GM12801 (cell line): Measurements from ENCODE around the gene B4GALNT1.

Experiments used
- TF ChIP-seq, protein P1 (sequence below): IDR thresholded peaks from one replicate; pipeline ENCODE4 v1.5.1; 2011; ENCODE audit warnings: control low read depth; ENCODE audit not compliant: insufficient read length; ENCODE audit errors: extremely low read depth

B4GALNT1 gene

GRCh38 chr12:57626921-57627445 is 6.0 kb downstream of the B4GALNT1 start:
- TF ChIP-seq, protein P1, sequence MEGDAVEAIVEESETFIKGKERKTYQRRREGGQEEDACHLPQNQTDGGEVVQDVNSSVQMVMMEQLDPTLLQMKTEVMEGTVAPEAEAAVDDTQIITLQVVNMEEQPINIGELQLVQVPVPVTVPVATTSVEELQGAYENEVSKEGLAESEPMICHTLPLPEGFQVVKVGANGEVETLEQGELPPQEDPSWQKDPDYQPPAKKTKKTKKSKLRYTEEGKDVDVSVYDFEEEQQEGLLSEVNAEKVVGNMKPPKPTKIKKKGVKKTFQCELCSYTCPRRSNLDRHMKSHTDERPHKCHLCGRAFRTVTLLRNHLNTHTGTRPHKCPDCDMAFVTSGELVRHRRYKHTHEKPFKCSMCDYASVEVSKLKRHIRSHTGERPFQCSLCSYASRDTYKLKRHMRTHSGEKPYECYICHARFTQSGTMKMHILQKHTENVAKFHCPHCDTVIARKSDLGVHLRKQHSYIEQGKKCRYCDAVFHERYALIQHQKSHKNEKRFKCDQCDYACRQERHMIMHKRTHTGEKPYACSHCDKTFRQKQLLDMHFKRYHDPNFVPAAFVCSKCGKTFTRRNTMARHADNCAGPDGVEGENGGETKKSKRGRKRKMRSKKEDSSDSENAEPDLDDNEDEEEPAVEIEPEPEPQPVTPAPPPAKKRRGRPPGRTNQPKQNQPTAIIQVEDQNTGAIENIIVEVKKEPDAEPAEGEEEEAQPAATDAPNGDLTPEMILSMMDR, result no peak

GRCh38 chr12:57626111-57626920 is 6.7 kb downstream of the B4GALNT1 start:
- TF ChIP-seq, protein P1, result no peak

DNA sequence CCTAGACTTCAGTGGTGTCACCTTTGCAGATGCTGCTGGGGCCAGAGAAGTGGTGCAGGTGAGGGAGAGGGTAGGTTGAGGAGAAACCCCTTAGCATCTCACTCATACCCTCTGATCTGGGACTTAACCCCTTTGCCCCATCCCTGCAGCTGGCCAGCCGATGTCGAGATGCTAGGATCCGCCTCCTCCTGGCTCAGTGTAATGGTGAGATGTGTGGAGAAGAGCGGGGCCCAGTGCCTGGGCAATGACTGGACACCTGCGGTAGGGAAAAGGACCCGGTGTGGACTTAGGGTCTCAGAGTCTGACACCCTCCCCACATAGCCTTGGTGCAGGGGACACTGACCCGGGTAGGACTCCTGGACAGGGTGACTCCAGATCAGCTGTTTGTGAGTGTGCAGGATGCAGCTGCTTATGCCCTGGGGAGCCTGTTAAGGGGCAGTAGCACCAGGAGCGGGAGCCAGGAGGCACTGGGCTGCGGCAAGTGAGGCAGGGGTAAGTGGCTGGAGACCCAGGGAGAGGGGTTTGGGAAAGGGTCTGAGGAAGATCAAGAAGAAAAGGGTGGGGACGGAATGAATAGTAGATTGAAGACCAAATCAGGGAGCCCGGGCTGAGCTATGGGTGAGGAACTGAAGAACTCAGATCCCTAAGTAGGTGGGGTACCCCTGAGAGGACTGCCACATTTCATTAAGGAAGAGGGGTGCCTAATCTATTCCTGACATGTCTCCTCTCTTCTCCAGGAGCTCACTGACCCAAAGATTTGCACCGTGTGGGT is 7.6 kb downstream of the B4GALNT1 start:
- TF ChIP-seq, protein P1, result no peak

GRCh38 chr12:57624441-57625220 is 8.4 kb downstream of the B4GALNT1 start:
- TF ChIP-seq, protein P1, result no peak

GRCh38 chr12:57623811-57624390 is 9.1 kb downstream of the B4GALNT1 start:
- TF ChIP-seq, protein P1, result no peak

DNA sequence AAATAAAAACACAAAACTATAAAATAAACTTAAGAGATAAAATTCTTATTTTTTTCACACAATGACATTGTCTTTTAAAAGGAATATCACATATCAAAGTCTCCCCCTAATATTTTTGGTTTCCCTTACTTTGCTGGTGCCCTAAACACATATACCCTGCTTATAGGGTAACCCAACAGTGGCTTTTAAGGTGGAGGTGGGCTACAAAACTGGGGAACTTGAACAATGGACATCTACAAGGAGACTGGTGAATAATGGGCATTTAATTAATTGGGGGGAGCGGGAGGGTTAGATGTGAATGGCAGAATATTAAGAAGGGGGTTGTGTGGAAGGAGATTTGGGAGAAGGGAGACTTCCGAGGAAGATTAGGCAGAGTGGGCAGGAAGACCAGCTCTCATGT is 9.6 kb downstream of the B4GALNT1 start:
- TF ChIP-seq, protein P1, result no peak
